Mucosa of descending colon (tissue), 3 donors: Measurements from ENCODE around the gene DAGLB. TPM values are rescaled to one million over a fixed set of nuclear protein-coding genes. Genes with fewer than 3 reads are reported as not detected.

Experiments used
- ATAC-seq: fragments of 200-7000 bp; cut with Tn5 transposase; one replicate; pipeline ENCODE4 v1.9.1; 2020; ENCODE audit warnings: mild to moderate bottlenecking, moderate library complexity
- DNase-seq, 3 donors: peaks; one replicate each; pipeline ENCODE4 v3.0.0-alpha.2; 2020
- H3K36me3 ChIP-seq: fragments of 200-600 bp; one replicate; pipeline ENCODE4 v1.8.0; 2021; ENCODE audit warnings: low read depth, mild to moderate bottlenecking
- H3K4me1 ChIP-seq: fragments of 200-600 bp; one replicate; pipeline ENCODE4 v1.8.0; 2021; ENCODE audit warnings: low read depth, mild to moderate bottlenecking
- H3K4me3 ChIP-seq: fragments of 200-600 bp; one replicate; pipeline ENCODE4 v1.8.0; 2021; ENCODE audit warnings: mild to moderate bottlenecking
- H3K9me3 ChIP-seq: fragments of 200-600 bp; one replicate; pipeline ENCODE4 v1.8.0; 2021; ENCODE audit warnings: mild to moderate bottlenecking
- intact Hi-C, 2 donors: fragments of 100-400 bp; cut with DNase I in 1 of 2; cut with micrococcal nuclease in 1 of 2; formaldehyde crosslinking; loops; one replicate each; pipeline versions ENCODE4 v1.11.0 to v1.11.1; 2022; cut with DNase I, micrococcal nuclease
- total RNA-seq, 3 donors: library from RNA; stranded (reverse); fragmentation: NEBNext Ultra II Directional in 2 of 3; extraction: Animal tissue kit (Norgen Biotek cat#: 25700) in 2 of 3; gene quantifications; one replicate each; pipeline versions ENCODE4 v1.2.1 to v1.2.4, GENCODE V29; 2021 to 2023
- TF ChIP-seq, protein P1 (sequence below): fragments of 200-600 bp; IDR thresholded peaks from one replicate; pipeline ENCODE4 v1.8.0; 2022; ENCODE audit warnings: antibody characterized with exemption, mild to moderate bottlenecking
- donor health status: DM: no; HTN: no; CAD: no; lungs with moderate emphysema.
- donor health status: DM: no; HTN: no; CAD: no.
- donor health status: DM: no; HTN: yes; CAD: no.

Gene DAGLB
- total RNA-seq, 3 donors from 2014 or later, result 18.4 to 25.4 (median 20.3) TPM

DNA sequence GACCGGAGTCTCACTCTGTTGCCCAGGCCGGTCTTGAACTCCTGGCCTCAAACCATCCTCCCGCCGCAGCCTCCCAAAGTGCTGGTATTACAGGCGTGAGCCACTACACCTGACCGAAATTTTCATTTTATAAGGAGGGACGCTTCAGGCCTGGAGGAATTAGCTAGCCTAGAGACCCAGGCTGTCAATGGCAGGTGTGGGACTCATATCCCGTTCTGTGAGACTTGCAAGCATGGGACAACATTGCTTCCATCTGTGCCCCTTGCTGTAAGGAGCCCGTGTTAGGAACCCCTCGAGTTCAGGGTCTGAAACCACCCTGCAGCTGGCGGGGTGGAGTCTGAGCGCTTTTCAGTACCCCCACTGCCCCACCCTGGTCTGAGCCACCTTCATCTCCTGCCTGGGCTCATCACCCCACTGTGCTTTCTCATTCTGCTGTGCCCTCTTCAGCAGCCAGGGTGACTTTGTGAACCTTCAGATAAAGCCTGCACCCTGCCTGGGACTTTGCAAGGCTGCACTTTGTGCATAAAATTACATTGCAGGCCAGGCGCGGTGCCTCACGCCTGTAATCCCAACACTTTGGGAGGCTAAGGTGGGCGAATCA lies 1.3 kb upstream of the DAGLB start:
- Histone ChIP-seq H3K4me3 (no peak overlapping the region), H3K9me3 (no peaks in the 10 kb centered on the region), H3K36me3 (no peaks in the 10 kb centered on the region), H3K4me1 (peaks cover 5% of the 10 kb centered on the region)
- intact Hi-C loops, result no loop called here
- DNase-seq (peak; percentile 24 to 56 (median 36)), ATAC-seq (no peak)
- TF ChIP-seq, protein P1, sequence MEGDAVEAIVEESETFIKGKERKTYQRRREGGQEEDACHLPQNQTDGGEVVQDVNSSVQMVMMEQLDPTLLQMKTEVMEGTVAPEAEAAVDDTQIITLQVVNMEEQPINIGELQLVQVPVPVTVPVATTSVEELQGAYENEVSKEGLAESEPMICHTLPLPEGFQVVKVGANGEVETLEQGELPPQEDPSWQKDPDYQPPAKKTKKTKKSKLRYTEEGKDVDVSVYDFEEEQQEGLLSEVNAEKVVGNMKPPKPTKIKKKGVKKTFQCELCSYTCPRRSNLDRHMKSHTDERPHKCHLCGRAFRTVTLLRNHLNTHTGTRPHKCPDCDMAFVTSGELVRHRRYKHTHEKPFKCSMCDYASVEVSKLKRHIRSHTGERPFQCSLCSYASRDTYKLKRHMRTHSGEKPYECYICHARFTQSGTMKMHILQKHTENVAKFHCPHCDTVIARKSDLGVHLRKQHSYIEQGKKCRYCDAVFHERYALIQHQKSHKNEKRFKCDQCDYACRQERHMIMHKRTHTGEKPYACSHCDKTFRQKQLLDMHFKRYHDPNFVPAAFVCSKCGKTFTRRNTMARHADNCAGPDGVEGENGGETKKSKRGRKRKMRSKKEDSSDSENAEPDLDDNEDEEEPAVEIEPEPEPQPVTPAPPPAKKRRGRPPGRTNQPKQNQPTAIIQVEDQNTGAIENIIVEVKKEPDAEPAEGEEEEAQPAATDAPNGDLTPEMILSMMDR, result no peak

DNA sequence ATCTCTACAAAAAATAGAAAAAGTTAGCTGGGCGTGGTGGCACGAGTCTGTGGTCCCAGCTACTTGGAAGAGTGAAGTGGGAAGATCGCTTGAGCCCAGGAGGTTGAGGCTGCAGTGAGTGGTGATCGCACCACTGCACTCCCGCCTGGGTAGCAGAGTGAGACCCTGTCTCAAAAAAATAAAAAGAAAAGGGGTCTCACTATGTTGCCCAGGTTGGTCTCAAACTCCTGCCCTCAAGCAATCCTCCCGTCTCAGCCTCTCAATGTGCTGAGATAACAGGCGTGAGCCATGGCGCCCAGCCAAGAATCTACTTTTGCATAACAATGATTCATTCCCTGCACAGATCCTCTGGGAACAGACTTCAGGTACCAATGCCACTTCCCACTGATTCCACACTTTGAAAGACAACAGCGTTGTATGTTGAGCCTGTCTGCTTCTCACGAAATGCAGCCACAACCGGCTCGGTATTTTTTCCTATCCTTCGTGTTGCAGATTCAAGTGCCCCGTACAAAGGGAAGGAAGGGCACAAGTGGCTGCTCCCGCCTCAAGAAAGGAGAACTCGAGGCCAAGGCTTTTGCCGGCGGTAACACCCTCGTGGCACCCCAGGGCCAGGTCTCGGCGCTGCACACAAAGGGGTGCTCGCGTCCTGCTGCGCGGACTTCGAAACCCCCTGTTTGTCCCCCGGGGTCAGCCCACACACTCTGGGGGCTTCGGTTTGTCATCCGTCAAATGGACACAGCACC lies 745 bp downstream of the DAGLB start:
- H3K4me1 ChIP-seq, result peaks cover 5% of the 10 kb centered on the region
- H3K4me3 ChIP-seq, result peak overlapping the region; percentile 70
- intact Hi-C loops, result no loop called here
- ATAC-seq, result peak; percentile 60
- TF ChIP-seq, protein P1, result no peak
- H3K9me3 ChIP-seq, result no peaks in the 10 kb centered on the region
- no peaks in the 10 kb centered on the region for H3K36me3 ChIP-seq
- DNase-seq, result peak; percentile 79 to 91 (median 81)

DNA sequence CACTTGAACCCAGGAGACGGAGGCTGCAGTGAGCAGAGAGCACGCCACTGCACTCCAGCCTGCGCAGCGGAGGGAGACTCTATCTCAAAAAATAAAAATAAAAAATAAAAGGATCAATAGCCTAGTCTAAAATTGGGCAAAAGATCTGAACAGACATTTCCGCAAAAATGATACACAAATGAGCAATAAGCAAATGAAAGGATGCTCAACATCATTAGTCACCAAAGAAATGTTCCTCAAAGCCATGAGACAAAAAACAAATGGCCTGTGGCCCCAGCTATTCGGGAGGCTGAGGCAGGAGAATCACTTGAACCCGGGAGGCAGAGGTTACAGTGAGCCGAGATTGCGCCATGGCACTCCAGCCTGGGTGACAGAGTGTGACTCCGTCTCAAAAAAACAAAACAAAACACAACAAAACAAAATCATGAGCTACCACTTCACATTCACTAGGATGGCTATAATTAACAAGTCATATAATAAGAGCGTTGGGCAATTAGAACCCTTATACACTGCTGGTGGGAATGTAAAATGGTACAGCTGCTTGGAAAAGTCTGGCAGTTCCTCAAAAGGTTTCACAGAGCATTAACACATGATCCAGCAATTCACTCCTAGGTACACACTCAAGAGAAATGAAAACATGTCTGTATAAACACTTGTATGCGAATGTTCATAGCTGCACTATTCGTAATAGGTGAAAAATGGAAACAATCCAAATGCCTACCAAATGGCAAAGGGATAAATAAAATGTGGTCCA lies 3.1 kb downstream of the DAGLB start:
- intact Hi-C loops, result no loop called here
- Histone ChIP-seq H3K4me1 (peaks cover 5% of the 10 kb centered on the region), H3K4me3 (no peak overlapping the region), H3K9me3 (no peaks in the 10 kb centered on the region), H3K36me3 (no peaks in the 10 kb centered on the region)
- ATAC-seq, result no peak
- DNase-seq, result no peak
- TF ChIP-seq, protein P1, result no peak

DNA sequence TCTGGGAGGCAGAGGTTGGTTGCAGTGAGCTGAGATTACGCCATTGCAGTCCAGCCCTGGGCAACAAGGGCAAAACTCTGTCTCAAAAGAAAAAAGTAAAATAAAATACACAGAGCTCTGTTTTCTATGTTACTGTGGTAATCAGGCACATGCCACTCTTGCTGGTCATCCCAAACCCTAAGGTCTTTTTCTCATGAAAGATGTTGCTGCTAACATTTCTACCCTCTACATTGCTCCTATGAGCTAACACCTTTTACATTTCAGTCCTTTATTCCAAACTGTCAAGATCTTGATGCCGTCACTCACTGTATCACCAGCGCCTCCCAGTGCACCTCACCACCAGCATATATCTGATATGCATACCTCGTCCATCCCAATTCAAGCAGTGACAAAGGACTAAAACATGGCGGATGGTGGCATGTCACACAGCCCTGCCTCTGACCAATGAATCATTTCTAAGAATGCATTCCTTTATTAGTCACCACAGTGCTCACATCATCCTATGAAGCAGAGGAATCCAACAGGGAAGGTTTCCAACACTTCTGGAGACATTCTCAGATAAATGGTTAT lies 4.3 kb downstream of the DAGLB start:
- no peak overlapping the region for H3K4me3 ChIP-seq
- no peaks in the 10 kb centered on the region for H3K36me3 ChIP-seq
- no peak for DNase-seq
- no peaks in the 10 kb centered on the region for H3K9me3 ChIP-seq
- peaks cover 5% of the 10 kb centered on the region for H3K4me1 ChIP-seq
- ATAC-seq, result no peak
- intact Hi-C loops, result no loop called here
- TF ChIP-seq, protein P1, result no peak

DNA sequence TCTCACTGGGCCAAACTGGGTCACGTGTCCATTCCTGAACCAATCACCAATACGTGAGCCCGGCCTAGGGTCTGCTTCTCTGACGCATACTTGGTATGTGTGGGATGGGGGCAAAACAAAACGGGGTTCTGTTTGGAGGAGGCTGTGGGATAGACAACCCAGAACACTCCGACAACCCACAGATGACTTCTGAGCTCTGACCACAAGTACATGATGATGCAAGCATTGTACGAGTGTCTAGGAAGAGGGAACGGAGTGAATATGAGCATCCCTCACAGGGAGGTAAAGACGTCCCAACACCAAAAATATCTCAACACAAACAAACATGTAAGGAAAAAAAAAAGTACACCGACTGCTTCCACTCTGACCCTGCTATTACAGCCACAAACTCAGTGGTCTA lies 5.6 kb downstream of the DAGLB start:
- TF ChIP-seq, protein P1, result no peak
- ATAC-seq (no peak), DNase-seq (no peak)
- Histone ChIP-seq H3K4me3 (no peak overlapping the region), H3K36me3 (no peaks in the 10 kb centered on the region), H3K9me3 (no peaks in the 10 kb centered on the region), H3K4me1 (peaks cover 7% of the 10 kb centered on the region)
- intact Hi-C loops, result no loop called here
